ENCODE data around the gene CAMTA1. TPM values are rescaled to one million over a fixed set of nuclear protein-coding genes. Genes with fewer than 3 reads are reported as not detected.
A peak's percentile ranks its signal among the peaks of the same experiment; 100 is the strongest.

Gene CAMTA1
- polyA plus RNA-seq, 1 of the 3 experiments (the other 2 are of a cell fraction): 63.1 TPM

DNA sequence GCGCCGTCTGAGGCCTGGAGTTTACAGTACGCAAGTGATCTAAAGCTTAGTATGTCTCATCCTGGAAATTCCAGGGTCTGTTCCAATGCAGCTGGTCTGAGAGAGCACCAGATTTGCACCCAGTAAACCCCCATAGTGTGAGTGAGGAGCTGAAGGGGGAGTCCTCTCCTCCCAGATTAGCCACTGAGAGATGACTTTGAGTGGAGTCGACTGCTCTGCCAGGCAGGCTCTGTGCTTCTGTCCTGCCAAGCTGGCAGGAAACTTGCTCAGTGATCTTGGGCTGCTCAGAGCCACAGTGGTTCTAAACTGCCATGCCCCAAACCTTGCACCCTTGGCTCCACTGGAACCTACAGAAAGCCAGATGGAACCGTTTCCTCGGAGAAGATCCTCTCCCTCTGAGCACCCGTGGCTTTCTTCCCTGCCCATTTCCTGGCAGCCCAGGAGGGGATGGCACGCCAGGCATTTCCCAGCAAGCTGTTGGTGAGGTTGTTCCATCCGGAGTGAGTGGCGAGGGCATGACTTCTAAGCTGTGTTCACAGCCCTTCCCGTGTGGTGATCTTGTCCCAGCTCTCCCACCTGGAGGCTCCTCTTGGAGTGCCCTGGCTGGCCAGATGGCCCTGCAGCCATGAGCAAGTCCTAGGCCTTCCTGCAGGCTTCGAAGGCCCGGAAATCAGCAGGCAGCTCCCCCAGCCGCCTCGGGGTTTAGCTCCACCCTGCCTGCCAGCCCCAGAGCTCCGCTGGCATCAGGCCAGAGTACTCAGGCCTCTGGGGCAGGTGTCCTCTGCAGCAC is 859.9 kb downstream of the CAMTA1 start:
- CTCF ChIA-PET: interaction anchor here (0.7 to 2.8 kb wide), 14 partner anchors 10 to 602 kb away, joined by 3 to 18 read pairs (median 8); no protein-coding TSS in a partner anchor
- POLR2A ChIA-PET: interaction anchor here (1.1 to 1.5 kb wide), 2 partner anchors 13 to 57 kb away, joined by 3 to 5 read pairs; no protein-coding TSS in a partner anchor
- no peaks in the 10 kb centered on the region for H4K20me1 ChIP-seq (ENCODE audit: insufficient read depth)
- H3K27me3 ChIP-seq (ENCODE audit: insufficient read depth): no peaks in the 10 kb centered on the region
- no peaks in the 10 kb centered on the region for H3K9me2 ChIP-seq
- H3K79me2 ChIP-seq (ENCODE audit: insufficient read depth): no peaks in the 10 kb centered on the region
- DNase-seq: peak; percentile 67
- no peaks in the 10 kb centered on the region for H3K9me3 ChIP-seq
- H3K27ac ChIP-seq (ENCODE audit: low read depth in 2 of 2, low read length in 1 of 2): peak overlapping the region in 1 of 2 experiments; percentile 80; a peak in 2 of 4 replicates
- H3K4me1 ChIP-seq (ENCODE audit: control insufficient read depth in 1 of 2, insufficient read depth in 2 of 2, low read depth in 1 of 2, low read length in 1 of 2): peaks cover 0 to 59% of the 10 kb centered on the region in 2 experiments; a peak in 1 of 4 replicates
- WGBS (ENCODE audit: low lambda C conversion rate): 77% methylated on average over 11 of the region's 16 CpGs
- no peak for TF ChIP-seq MAX (IDR thresholded peaks at IDR 0.05; ENCODE audit: low read depth)
- no peaks in the 10 kb centered on the region for H3F3A ChIP-seq (replicated peaks; ENCODE audit: insufficient read depth)
- H2AFZ ChIP-seq (ENCODE audit: low read depth): no peak overlapping the region
- H3K4me2 ChIP-seq: no peak overlapping the region
- no peaks in the 10 kb centered on the region for H3K36me3 ChIP-seq (replicated peaks in 1 of 2; ENCODE audit: control insufficient read depth in 1 of 2, insufficient read depth in 2 of 2, low read length in 1 of 2)
- no peak overlapping the region for H3K9ac ChIP-seq
- no peak overlapping the region for H3K4me3 ChIP-seq (ENCODE audit: low read depth in 2 of 2, low read length in 1 of 2)

DNA sequence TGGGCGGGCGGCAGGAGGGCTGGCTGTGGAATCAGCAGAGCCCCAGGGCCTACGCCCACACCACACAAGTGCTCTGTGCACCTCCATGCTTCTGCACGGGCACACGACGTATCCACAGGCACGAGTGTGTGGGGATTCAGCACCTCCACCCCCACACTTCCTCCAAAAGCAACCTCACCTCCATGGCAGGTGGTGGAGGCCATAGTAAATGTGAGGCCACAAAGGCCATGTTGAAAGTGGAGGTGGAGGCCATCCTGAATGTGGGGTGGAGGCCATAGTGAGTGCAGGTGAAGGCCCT is 860.4 kb downstream of the CAMTA1 start:
- Histone ChIP-seq H4K20me1 (ENCODE audit: insufficient read depth) (no peaks in the 10 kb centered on the region), H3K4me2 (no peak overlapping the region), H3K79me2 (ENCODE audit: insufficient read depth) (no peaks in the 10 kb centered on the region), H3K4me3 (ENCODE audit: low read depth in 2 of 2, low read length in 1 of 2) (no peak overlapping the region), H3K9me3 (no peaks in the 10 kb centered on the region), H2AFZ (ENCODE audit: low read depth) (no peak overlapping the region), H3K27ac (ENCODE audit: low read depth in 2 of 2, low read length in 1 of 2) (peak overlapping the region in 1 of 2 experiments; percentile 80; a peak in 2 of 4 replicates), H3K9me2 (no peaks in the 10 kb centered on the region), H3K27me3 (ENCODE audit: insufficient read depth) (no peaks in the 10 kb centered on the region), H3F3A (replicated peaks; ENCODE audit: insufficient read depth) (no peaks in the 10 kb centered on the region), H3K4me1 (ENCODE audit: control insufficient read depth in 1 of 2, insufficient read depth in 2 of 2, low read depth in 1 of 2, low read length in 1 of 2) (peaks cover 0 to 54% of the 10 kb centered on the region in 2 experiments; a peak in 1 of 4 replicates), H3K36me3 (replicated peaks in 1 of 2; ENCODE audit: control insufficient read depth in 1 of 2, insufficient read depth in 2 of 2, low read length in 1 of 2) (no peaks in the 10 kb centered on the region), H3K9ac (no peak overlapping the region)
- no peak for TF ChIP-seq POLR2AphosphoS5 (IDR thresholded peaks at IDR 0.05; ENCODE audit: low read depth, low read length)
- no peak for TF ChIP-seq GATA2 (CRISPR knock-in tag; IDR thresholded peaks at IDR 0.05)
- no peak for TF ChIP-seq GABPA (IDR thresholded peaks at IDR 0.05; ENCODE audit: low read depth)
- no peak for TF ChIP-seq CHD2 (IDR thresholded peaks at IDR 0.05; ENCODE audit: low read length, partially characterized antibody)
- TF ChIP-seq, protein P1, sequence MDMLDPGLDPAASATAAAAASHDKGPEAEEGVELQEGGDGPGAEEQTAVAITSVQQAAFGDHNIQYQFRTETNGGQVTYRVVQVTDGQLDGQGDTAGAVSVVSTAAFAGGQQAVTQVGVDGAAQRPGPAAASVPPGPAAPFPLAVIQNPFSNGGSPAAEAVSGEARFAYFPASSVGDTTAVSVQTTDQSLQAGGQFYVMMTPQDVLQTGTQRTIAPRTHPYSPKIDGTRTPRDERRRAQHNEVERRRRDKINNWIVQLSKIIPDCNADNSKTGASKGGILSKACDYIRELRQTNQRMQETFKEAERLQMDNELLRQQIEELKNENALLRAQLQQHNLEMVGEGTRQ (IDR thresholded peaks at IDR 0.05; ENCODE audit: borderline replicate concordance, low read depth, low read length): no peak
- no peak for TF ChIP-seq FOXM1 (IDR thresholded peaks at IDR 0.05; ENCODE audit: low read depth)
- TF ChIP-seq FOXJ3 (CRISPR knock-in tag; IDR thresholded peaks at IDR 0.05): no peak
- TF ChIP-seq EP300 (IDR thresholded peaks at IDR 0.05; ENCODE audit: borderline replicate concordance in 1 of 2, low read depth in 1 of 2, low read length in 1 of 2): no peak
- CTCF ChIA-PET: interaction anchor here (0.7 to 2.8 kb wide), 7 partner anchors 71 to 603 kb away, joined by 3 to 13 read pairs (median 4); no protein-coding TSS in a partner anchor
- POLR2A ChIA-PET: interaction anchor here (1.1 to 1.5 kb wide), 2 partner anchors 14 to 58 kb away, joined by 3 to 5 read pairs; no protein-coding TSS in a partner anchor
- no peak for DNase-seq
- 75% methylated on average over 2 of the region's 7 CpGs for WGBS (ENCODE audit: low lambda C conversion rate)
